ENCODE results near the gene NOB1. TPM values are rescaled to one million over a fixed set of nuclear protein-coding genes. Genes with fewer than 3 reads are reported as not detected.

The NOB1 gene
- total and polyA plus RNA-seq, 4 donors, result 6.9 to 19.7 (median 12.5) TPM

GRCh38 chr16:69724981-69725479, 29.7 kb downstream of the NOB1 start:
- H3K9ac ChIP-seq (ENCODE audit: low read depth in 1 of 2, low read length in 2 of 2), result no peak overlapping the region
- H3K36me3 ChIP-seq (ENCODE audit: control insufficient read depth in 4 of 4, insufficient read depth in 3 of 4, low read depth in 1 of 4, low read length in 3 of 4), result no peaks in the 10 kb centered on the region
- no peak overlapping the region for H3K4me3 ChIP-seq (ENCODE audit: low read depth in 1 of 3, low read length in 3 of 3)
- no peak for TF ChIP-seq JUND (IDR thresholded peaks at IDR 0.05)
- 67% methylated on average over 6 of the region's 6 CpGs for WGBS
- peaks cover 0 to 4% (median 0%) of the 10 kb centered on the region in 4 donors for H3K4me1 ChIP-seq (ENCODE audit: control insufficient read depth in 4 of 4, insufficient read depth in 4 of 4, low read length in 3 of 4)
- H3K27ac ChIP-seq (ENCODE audit: low read depth in 1 of 2, low read length in 2 of 2), result no peak overlapping the region
- no peaks in the 10 kb centered on the region for H3K27me3 ChIP-seq (ENCODE audit: control insufficient read depth in 4 of 4, insufficient read depth in 4 of 4, low read length in 3 of 4)
- DNase-seq (ENCODE audit: low spot score), result no peak
- H3K9me3 ChIP-seq (ENCODE audit: control insufficient read depth in 4 of 4, low read length in 3 of 4), result no peaks in the 10 kb centered on the region

GRCh38 chr16:69724414-69724873, 30.3 kb downstream of the NOB1 start:
- WGBS, result 96% methylated on average over 2 of the region's 2 CpGs
- no peaks in the 10 kb centered on the region for H3K36me3 ChIP-seq (ENCODE audit: control insufficient read depth in 4 of 4, insufficient read depth in 3 of 4, low read depth in 1 of 4, low read length in 3 of 4)
- TF ChIP-seq YY1 (IDR thresholded peaks at IDR 0.05), result no peak
- TF ChIP-seq EGR1 (IDR thresholded peaks at IDR 0.05; ENCODE audit: low read depth in 2 of 2), result no peak
- no peak for TF ChIP-seq GABPA (IDR thresholded peaks at IDR 0.05 in 1 of 2, conservative IDR thresholded peaks at IDR 0.05 in 1 of 2)
- TF ChIP-seq FOXA1 (IDR thresholded peaks at IDR 0.05), result no peak
- TF ChIP-seq RXRA (IDR thresholded peaks at IDR 0.05), result no peak
- no peak for TF ChIP-seq REST (IDR thresholded peaks at IDR 0.05)
- no peak for TF ChIP-seq JUND (IDR thresholded peaks at IDR 0.05)
- TF ChIP-seq, protein P1, sequence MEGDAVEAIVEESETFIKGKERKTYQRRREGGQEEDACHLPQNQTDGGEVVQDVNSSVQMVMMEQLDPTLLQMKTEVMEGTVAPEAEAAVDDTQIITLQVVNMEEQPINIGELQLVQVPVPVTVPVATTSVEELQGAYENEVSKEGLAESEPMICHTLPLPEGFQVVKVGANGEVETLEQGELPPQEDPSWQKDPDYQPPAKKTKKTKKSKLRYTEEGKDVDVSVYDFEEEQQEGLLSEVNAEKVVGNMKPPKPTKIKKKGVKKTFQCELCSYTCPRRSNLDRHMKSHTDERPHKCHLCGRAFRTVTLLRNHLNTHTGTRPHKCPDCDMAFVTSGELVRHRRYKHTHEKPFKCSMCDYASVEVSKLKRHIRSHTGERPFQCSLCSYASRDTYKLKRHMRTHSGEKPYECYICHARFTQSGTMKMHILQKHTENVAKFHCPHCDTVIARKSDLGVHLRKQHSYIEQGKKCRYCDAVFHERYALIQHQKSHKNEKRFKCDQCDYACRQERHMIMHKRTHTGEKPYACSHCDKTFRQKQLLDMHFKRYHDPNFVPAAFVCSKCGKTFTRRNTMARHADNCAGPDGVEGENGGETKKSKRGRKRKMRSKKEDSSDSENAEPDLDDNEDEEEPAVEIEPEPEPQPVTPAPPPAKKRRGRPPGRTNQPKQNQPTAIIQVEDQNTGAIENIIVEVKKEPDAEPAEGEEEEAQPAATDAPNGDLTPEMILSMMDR (IDR thresholded peaks at IDR 0.05; ENCODE audit: low read depth, low read length, missing input control), result no peak
- no peak for TF ChIP-seq SP1 (IDR thresholded peaks at IDR 0.05)
- no peak for TF ChIP-seq HNF4G (IDR thresholded peaks at IDR 0.05)
- no peak for TF ChIP-seq HNF4A (conservative IDR thresholded peaks at IDR 0.05)
- no peak for TF ChIP-seq RAD21 (IDR thresholded peaks at IDR 0.05)
- H3K4me1 ChIP-seq (ENCODE audit: control insufficient read depth in 4 of 4, insufficient read depth in 4 of 4, low read length in 3 of 4), result peaks cover 0 to 4% (median 0%) of the 10 kb centered on the region in 4 donors
- no peak overlapping the region for H3K9ac ChIP-seq (ENCODE audit: low read depth in 1 of 2, low read length in 2 of 2)
- no peak for DNase-seq (ENCODE audit: low spot score)
- H3K9me3 ChIP-seq (ENCODE audit: control insufficient read depth in 4 of 4, low read length in 3 of 4), result no peaks in the 10 kb centered on the region
- no peak overlapping the region for H3K4me3 ChIP-seq (ENCODE audit: low read depth in 1 of 3, low read length in 3 of 3)
- H3K27me3 ChIP-seq (ENCODE audit: control insufficient read depth in 4 of 4, insufficient read depth in 4 of 4, low read length in 3 of 4), result no peaks in the 10 kb centered on the region
- no peak overlapping the region for H3K27ac ChIP-seq (ENCODE audit: low read depth in 1 of 2, low read length in 2 of 2)

DNA sequence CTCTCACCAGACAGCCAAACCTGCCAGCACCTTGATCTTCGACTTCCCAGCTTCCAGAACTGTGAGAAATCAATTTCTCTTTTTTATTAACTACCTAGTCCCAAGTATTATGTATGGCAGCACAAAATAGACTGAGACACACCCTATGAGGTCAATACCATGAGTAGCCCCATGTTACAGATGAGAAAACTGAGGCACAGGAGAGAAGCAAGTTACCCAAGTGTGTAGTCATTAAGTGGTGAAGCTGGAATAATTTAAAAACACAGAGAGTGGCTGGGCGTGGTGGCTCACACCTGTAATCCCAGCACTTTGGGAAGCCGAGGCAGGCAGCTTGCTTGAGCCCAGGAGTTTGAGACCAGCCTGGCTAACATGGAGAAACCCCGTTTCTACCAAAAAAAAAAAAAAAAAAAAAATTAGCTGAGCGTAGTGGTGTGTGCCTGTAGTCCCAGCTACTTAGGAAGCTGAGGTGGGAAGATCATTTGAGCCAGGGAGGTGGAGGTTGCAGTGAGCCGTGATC, 33.2 kb downstream of the NOB1 start:
- no peaks in the 10 kb centered on the region for H3K9me3 ChIP-seq (ENCODE audit: control insufficient read depth in 4 of 4, low read length in 3 of 4)
- peaks cover 0 to 2% (median 0%) of the 10 kb centered on the region in 4 donors for H3K36me3 ChIP-seq (ENCODE audit: control insufficient read depth in 4 of 4, insufficient read depth in 3 of 4, low read depth in 1 of 4, low read length in 3 of 4)
- no peak overlapping the region for H3K27ac ChIP-seq (ENCODE audit: low read depth in 1 of 2, low read length in 2 of 2)
- DNase-seq (ENCODE audit: low spot score), result no peak
- 87% methylated on average over 6 of the region's 6 CpGs for WGBS
- H3K4me3 ChIP-seq (ENCODE audit: low read depth in 1 of 3, low read length in 3 of 3), result no peak overlapping the region
- H3K9ac ChIP-seq (ENCODE audit: low read depth in 1 of 2, low read length in 2 of 2), result no peak overlapping the region
- no peaks in the 10 kb centered on the region for H3K27me3 ChIP-seq (ENCODE audit: control insufficient read depth in 4 of 4, insufficient read depth in 4 of 4, low read length in 3 of 4)
- H3K4me1 ChIP-seq (ENCODE audit: control insufficient read depth in 4 of 4, insufficient read depth in 4 of 4, low read length in 3 of 4), result no peaks in the 10 kb centered on the region
- TF ChIP-seq, protein P2, sequence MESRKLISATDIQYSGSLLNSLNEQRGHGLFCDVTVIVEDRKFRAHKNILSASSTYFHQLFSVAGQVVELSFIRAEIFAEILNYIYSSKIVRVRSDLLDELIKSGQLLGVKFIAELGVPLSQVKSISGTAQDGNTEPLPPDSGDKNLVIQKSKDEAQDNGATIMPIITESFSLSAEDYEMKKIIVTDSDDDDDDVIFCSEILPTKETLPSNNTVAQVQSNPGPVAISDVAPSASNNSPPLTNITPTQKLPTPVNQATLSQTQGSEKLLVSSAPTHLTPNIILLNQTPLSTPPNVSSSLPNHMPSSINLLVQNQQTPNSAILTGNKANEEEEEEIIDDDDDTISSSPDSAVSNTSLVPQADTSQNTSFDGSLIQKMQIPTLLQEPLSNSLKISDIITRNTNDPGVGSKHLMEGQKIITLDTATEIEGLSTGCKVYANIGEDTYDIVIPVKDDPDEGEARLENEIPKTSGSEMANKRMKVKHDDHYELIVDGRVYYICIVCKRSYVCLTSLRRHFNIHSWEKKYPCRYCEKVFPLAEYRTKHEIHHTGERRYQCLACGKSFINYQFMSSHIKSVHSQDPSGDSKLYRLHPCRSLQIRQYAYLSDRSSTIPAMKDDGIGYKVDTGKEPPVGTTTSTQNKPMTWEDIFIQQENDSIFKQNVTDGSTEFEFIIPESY (IDR thresholded peaks at IDR 0.05), result no peak
- no peak for TF ChIP-seq REST (IDR thresholded peaks at IDR 0.05)
- TF ChIP-seq RXRA (IDR thresholded peaks at IDR 0.05), result no peak
- TF ChIP-seq MAX (IDR thresholded peaks at IDR 0.05), result no peak
- no peak for TF ChIP-seq HNF4G (IDR thresholded peaks at IDR 0.05)
- no peak for TF ChIP-seq GABPA (IDR thresholded peaks at IDR 0.05 in 1 of 2, conservative IDR thresholded peaks at IDR 0.05 in 1 of 2)
- no peak for TF ChIP-seq FOXA1 (IDR thresholded peaks at IDR 0.05)
- no peak for TF ChIP-seq HNF4A (conservative IDR thresholded peaks at IDR 0.05)
- TF ChIP-seq JUND (IDR thresholded peaks at IDR 0.05), result no peak
- no peak for TF ChIP-seq EGR1 (IDR thresholded peaks at IDR 0.05; ENCODE audit: low read depth in 2 of 2)

Measured in liver (tissue), 9 donors.